ENCODE data around the gene ZNF385A. TPM values are rescaled to one million over a fixed set of nuclear protein-coding genes. Genes with fewer than 3 reads are reported as not detected.

Gene ZNF385A
- total and polyA plus RNA-seq, 9 of the 15 experiments (the other 6 are each of a cell fraction or from before 2014, with no cell fraction given), result 1.0 to 111 (median 7.7) TPM

DNA sequence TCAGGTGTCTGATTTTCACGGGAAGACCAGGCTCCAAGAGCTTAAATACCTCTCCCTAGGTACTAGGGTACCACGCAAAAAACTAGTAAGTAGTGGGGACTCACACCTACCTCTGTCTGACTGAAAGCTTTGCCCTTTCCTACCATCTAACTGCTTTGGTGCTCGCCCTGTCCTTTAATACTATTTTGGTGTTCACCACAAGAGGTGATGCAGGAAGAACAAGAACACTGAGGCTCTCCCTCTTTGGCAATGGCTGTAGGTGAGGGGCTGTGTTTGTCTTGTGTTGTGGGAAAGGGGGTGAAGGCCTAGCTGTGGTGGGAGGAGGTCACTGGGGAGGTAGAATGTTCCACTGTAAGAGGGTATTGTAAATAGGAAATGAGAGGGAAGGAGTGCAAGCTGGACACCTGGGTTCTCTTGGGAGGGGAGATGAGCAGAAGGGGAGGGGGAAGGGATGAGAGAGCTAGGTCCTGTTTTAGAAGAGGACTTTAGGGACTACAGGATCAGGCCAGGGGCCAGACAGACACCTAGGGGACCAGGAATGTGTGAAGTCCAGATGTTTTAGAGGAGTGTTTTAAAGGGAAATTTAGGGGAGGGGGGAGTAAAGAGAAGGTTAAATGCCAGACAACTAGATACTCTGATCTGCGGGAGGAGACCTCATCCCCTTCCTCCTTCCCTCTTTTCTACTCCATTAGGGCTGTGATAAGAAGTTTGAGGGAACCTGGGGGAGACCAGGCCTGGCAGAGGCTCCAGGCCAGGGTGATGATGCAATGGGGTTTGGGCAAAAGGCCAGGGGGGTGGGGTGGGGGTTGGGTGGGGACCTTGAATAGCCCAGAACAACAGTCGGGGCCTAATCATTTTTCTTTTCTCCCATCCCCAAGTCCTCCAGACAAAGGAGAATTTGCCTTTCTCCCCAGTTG, 32.4 kb upstream of the ZNF385A start (continued):
- TF ChIP-seq, protein P1, sequence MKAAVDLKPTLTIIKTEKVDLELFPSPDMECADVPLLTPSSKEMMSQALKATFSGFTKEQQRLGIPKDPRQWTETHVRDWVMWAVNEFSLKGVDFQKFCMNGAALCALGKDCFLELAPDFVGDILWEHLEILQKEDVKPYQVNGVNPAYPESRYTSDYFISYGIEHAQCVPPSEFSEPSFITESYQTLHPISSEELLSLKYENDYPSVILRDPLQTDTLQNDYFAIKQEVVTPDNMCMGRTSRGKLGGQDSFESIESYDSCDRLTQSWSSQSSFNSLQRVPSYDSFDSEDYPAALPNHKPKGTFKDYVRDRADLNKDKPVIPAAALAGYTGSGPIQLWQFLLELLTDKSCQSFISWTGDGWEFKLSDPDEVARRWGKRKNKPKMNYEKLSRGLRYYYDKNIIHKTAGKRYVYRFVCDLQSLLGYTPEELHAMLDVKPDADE (conservative IDR thresholded peaks at IDR 0.05; ENCODE audit: control insufficient read depth, low read depth, low read length), result no peak
- TF ChIP-seq KHSRP (IDR thresholded peaks at IDR 0.05) (no peak), SREBF2 (CRISPR knock-in tag; IDR thresholded peaks at IDR 0.05) (no peak), PHB (CRISPR knock-in tag; IDR thresholded peaks at IDR 0.05) (no peak), RFX1 (IDR thresholded peaks at IDR 0.05) (no peak), ZBED1 (IDR thresholded peaks at IDR 0.05) (no peak), MEF2A (IDR thresholded peaks at IDR 0.05; ENCODE audit: control insufficient read depth, low read depth, low read length) (no peak), FIP1L1 (IDR thresholded peaks at IDR 0.05; ENCODE audit: low read depth, low read length, poor library complexity, severe bottlenecking) (no peak), HNRNPH1 (optimal IDR thresholded peaks at IDR 0.05; ENCODE audit: low read depth, low read length) (no peak), NFE2 (IDR thresholded peaks at IDR 0.05; ENCODE audit: low read depth) (no peak), HDAC3 (IDR thresholded peaks at IDR 0.05; ENCODE audit: borderline replicate concordance, partially characterized antibody) (no peak), SNRNP70 (optimal IDR thresholded peaks at IDR 0.05; ENCODE audit: low read depth, low read length) (no peak), RBM14 (IDR thresholded peaks at IDR 0.05; ENCODE audit: borderline replicate concordance, insufficient read depth, low read depth, low read length) (no peak), BRF1 (IDR thresholded peaks at IDR 0.05; ENCODE audit: borderline replicate concordance, extremely low read depth, insufficient read length) (no peak), SPI1 (IDR thresholded peaks at IDR 0.05; ENCODE audit: borderline replicate concordance, low read depth, low read length) (peak; percentile 4; the same call in 1 of the 2 replicates), MBD2 (IDR thresholded peaks at IDR 0.05; ENCODE audit: borderline replicate concordance, low read depth) (no peak), ZC3H4 (CRISPR knock-in tag; IDR thresholded peaks at IDR 0.05; ENCODE audit: borderline replicate concordance) (no peak), CEBPB (tag; IDR thresholded peaks at IDR 0.05) (peak; percentile 77)
- TF ChIP-seq, protein P2, sequence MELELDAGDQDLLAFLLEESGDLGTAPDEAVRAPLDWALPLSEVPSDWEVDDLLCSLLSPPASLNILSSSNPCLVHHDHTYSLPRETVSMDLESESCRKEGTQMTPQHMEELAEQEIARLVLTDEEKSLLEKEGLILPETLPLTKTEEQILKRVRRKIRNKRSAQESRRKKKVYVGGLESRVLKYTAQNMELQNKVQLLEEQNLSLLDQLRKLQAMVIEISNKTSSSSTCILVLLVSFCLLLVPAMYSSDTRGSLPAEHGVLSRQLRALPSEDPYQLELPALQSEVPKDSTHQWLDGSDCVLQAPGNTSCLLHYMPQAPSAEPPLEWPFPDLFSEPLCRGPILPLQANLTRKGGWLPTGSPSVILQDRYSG (tag; conservative IDR thresholded peaks at IDR 0.05; ENCODE audit: low read depth), result no peak
- TF ChIP-seq, protein P3, sequence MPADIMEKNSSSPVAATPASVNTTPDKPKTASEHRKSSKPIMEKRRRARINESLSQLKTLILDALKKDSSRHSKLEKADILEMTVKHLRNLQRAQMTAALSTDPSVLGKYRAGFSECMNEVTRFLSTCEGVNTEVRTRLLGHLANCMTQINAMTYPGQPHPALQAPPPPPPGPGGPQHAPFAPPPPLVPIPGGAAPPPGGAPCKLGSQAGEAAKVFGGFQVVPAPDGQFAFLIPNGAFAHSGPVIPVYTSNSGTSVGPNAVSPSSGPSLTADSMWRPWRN (IDR thresholded peaks at IDR 0.05; ENCODE audit: low read depth), result no peak
- TF ChIP-seq, protein P4, sequence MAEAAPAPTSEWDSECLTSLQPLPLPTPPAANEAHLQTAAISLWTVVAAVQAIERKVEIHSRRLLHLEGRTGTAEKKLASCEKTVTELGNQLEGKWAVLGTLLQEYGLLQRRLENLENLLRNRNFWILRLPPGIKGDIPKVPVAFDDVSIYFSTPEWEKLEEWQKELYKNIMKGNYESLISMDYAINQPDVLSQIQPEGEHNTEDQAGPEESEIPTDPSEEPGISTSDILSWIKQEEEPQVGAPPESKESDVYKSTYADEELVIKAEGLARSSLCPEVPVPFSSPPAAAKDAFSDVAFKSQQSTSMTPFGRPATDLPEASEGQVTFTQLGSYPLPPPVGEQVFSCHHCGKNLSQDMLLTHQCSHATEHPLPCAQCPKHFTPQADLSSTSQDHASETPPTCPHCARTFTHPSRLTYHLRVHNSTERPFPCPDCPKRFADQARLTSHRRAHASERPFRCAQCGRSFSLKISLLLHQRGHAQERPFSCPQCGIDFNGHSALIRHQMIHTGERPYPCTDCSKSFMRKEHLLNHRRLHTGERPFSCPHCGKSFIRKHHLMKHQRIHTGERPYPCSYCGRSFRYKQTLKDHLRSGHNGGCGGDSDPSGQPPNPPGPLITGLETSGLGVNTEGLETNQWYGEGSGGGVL (CRISPR knock-in tag; IDR thresholded peaks at IDR 0.05), result no peak
- TF ChIP-seq, protein P5, sequence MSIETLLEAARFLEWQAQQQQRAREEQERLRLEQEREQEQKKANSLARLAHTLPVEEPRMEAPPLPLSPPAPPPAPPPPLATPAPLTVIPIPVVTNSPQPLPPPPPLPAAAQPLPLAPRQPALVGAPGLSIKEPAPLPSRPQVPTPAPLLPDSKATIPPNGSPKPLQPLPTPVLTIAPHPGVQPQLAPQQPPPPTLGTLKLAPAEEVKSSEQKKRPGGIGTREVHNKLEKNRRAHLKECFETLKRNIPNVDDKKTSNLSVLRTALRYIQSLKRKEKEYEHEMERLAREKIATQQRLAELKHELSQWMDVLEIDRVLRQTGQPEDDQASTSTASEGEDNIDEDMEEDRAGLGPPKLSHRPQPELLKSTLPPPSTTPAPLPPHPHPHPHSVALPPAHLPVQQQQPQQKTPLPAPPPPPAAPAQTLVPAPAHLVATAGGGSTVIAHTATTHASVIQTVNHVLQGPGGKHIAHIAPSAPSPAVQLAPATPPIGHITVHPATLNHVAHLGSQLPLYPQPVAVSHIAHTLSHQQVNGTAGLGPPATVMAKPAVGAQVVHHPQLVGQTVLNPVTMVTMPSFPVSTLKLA (conservative IDR thresholded peaks at IDR 0.05), result no peak
